K562 (cell line): Measurements from ENCODE around the gene NCF2. TPM values are rescaled to one million over a fixed set of nuclear protein-coding genes. Genes with fewer than 3 reads are reported as not detected.

Source experiments
- CEBPG ChIP-seq, 3 experiments: fragments of 200-800 bp in 1 of 3; sonication (Bioruptor generic) in 1 of 3; sonication (generic) in 1 of 3; formaldehyde crosslinking in 1 of 3; IDR thresholded peaks in 2 of 3; conservative IDR thresholded peaks in 1 of 3; 2 replicates each; pipeline versions ENCODE4 v1.6.1 to v1.8.0; 2016 to 2022; ENCODE audit warnings: missing compliant biosample characterization in 2 of 3, missing genetic modification characterization in 2 of 3, mild to moderate bottlenecking in 1 of 3, missing genetic modification reagents in 1 of 3
- HLTF ChIP-seq: fragments of 450-650 bp; IDR thresholded peaks from 2 replicates; pipeline ENCODE4 v1.6.1; 2016
- NFXL1 ChIP-seq: fragments of 450-650 bp; formaldehyde crosslinking; IDR thresholded peaks from 2 replicates; pipeline ENCODE4 v1.4.0; 2021; ENCODE audit warnings: mild to moderate bottlenecking
- PHB2 ChIP-seq: fragments of 450-650 bp; IDR thresholded peaks from 2 replicates; pipeline ENCODE4 v1.6.1; 2017; ENCODE audit warnings: low read depth
- POLR2AphosphoS5 ChIP-seq: IDR thresholded peaks from 2 replicates; pipeline ENCODE4 v1.6.1; 2011; ENCODE audit warnings: mild to moderate bottlenecking, low read depth, low read length, moderate library complexity; ENCODE audit not compliant: control insufficient read depth, insufficient read depth
- SIN3A ChIP-seq, 2 experiments: fragments of 150-350 bp in 1 of 2; IDR thresholded peaks; 2 replicates each; pipeline ENCODE4 v1.6.1; 2011 to 2016; ENCODE audit warnings: borderline replicate concordance in 2 of 2, low read depth in 2 of 2, low read length in 2 of 2, mild to moderate bottlenecking in 2 of 2, moderate library complexity in 2 of 2; ENCODE audit not compliant: control insufficient read depth in 1 of 2
- SMARCA4 ChIP-seq: fragments of 450-650 bp; IDR thresholded peaks from 2 replicates; pipeline ENCODE4 v1.6.1; 2016
- polyA plus RNA-seq, 8 experiments: library from polyadenylated mRNA; depleted of rRNA in 4 of 8; stranded (reverse) in 5 of 8; unstranded in 3 of 8; fragments of >200 nt; fragmentation: Nextera tagmentation in 2 of 8; fragmentation: Illumina TruSeq in 1 of 8; extraction: Ambion mirVana in 2 of 8; extraction: Trizol in 1 of 8; gene quantifications; 2 replicates each; pipeline versions ENCODE4 v1.2.1 to v1.2.3, GENCODE V29; 2011 to 2014; ENCODE audit warnings: inconsistent platforms in 1 of 8, missing spikeins in 1 of 8
- total RNA-seq, 7 experiments: library from RNA; depleted of rRNA in 6 of 7; stranded (reverse); fragments of >200 nt in 6 of 7; fragmentation: Illumina TruSeq in 2 of 7; extraction: Trizol in 2 of 7; gene quantifications; 2 replicates each; pipeline versions ENCODE4 v1.2.1 to v1.2.3, GENCODE V29; 2011 to 2021; ENCODE audit warnings: low replicate concordance in 1 of 7
- TF ChIP-seq, protein P1 (sequence below): fragments of 250-450 bp; sonication (Bioruptor Pico); IDR thresholded peaks from 2 replicates; pipeline ENCODE4 v1.8.0; 2021; ENCODE audit warnings: moderate library complexity, mild to moderate bottlenecking, inconsistent platforms
- TF ChIP-seq, protein P2 (sequence below): fragments of 450-650 bp; IDR thresholded peaks from 2 replicates; pipeline ENCODE4 v1.6.1; 2016; ENCODE audit warnings: low read depth
- TF ChIP-seq, protein P3 (sequence below): sonication (generic); formaldehyde crosslinking; IDR thresholded peaks from 2 replicates; pipeline ENCODE4 v1.9.0; 2022; ENCODE audit warnings: mild to moderate bottlenecking, missing genetic modification reagents
- TF ChIP-seq, protein P4 (sequence below): fragments of 250-450 bp; sonication (Bioruptor Pico); IDR thresholded peaks from 2 replicates; pipeline ENCODE4 v1.5.0; 2021
- TF ChIP-seq, protein P5 (sequence below): sonication (generic); formaldehyde crosslinking; IDR thresholded peaks from 2 replicates; pipeline ENCODE4 v1.8.1; 2023; ENCODE audit warnings: mild to moderate bottlenecking, missing genetic modification reagents

The NCF2 gene
- total and polyA plus RNA-seq, 9 of the 15 experiments (the other 6 are each of a cell fraction or from before 2014, with no cell fraction given) = 0.07 to 0.54 (median 0.16) TPM; not detected in 3

DNA sequence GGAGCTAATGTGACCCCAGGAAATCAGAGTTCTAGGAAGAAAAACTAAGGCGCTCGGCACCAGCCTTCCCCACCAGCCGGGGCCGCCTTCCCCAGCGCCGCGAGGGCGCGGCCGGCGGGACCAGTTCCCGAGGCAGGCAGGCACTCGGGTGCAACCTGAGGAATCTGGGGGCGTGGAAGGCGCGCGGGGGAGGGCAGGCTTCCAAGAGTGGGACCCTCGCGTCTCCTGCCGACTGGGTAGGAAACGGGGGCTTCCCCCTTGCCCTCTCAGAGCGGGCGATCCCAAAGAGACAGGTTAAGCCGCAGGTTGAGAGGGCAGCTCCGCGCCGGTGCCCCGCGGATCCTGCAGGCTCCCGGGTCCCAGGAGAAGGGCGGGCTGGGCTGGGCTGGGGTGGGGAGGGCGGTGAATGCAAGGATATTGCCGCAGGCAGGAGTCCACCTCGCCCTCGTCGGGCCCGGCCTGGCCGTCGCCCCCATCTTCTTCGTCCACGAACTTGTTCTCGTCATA, 44.9 kb upstream of the NCF2 start (continued):
- TF ChIP-seq, protein P1, sequence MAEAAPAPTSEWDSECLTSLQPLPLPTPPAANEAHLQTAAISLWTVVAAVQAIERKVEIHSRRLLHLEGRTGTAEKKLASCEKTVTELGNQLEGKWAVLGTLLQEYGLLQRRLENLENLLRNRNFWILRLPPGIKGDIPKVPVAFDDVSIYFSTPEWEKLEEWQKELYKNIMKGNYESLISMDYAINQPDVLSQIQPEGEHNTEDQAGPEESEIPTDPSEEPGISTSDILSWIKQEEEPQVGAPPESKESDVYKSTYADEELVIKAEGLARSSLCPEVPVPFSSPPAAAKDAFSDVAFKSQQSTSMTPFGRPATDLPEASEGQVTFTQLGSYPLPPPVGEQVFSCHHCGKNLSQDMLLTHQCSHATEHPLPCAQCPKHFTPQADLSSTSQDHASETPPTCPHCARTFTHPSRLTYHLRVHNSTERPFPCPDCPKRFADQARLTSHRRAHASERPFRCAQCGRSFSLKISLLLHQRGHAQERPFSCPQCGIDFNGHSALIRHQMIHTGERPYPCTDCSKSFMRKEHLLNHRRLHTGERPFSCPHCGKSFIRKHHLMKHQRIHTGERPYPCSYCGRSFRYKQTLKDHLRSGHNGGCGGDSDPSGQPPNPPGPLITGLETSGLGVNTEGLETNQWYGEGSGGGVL (CRISPR knock-in tag) = no peak
- TF ChIP-seq, protein P2, sequence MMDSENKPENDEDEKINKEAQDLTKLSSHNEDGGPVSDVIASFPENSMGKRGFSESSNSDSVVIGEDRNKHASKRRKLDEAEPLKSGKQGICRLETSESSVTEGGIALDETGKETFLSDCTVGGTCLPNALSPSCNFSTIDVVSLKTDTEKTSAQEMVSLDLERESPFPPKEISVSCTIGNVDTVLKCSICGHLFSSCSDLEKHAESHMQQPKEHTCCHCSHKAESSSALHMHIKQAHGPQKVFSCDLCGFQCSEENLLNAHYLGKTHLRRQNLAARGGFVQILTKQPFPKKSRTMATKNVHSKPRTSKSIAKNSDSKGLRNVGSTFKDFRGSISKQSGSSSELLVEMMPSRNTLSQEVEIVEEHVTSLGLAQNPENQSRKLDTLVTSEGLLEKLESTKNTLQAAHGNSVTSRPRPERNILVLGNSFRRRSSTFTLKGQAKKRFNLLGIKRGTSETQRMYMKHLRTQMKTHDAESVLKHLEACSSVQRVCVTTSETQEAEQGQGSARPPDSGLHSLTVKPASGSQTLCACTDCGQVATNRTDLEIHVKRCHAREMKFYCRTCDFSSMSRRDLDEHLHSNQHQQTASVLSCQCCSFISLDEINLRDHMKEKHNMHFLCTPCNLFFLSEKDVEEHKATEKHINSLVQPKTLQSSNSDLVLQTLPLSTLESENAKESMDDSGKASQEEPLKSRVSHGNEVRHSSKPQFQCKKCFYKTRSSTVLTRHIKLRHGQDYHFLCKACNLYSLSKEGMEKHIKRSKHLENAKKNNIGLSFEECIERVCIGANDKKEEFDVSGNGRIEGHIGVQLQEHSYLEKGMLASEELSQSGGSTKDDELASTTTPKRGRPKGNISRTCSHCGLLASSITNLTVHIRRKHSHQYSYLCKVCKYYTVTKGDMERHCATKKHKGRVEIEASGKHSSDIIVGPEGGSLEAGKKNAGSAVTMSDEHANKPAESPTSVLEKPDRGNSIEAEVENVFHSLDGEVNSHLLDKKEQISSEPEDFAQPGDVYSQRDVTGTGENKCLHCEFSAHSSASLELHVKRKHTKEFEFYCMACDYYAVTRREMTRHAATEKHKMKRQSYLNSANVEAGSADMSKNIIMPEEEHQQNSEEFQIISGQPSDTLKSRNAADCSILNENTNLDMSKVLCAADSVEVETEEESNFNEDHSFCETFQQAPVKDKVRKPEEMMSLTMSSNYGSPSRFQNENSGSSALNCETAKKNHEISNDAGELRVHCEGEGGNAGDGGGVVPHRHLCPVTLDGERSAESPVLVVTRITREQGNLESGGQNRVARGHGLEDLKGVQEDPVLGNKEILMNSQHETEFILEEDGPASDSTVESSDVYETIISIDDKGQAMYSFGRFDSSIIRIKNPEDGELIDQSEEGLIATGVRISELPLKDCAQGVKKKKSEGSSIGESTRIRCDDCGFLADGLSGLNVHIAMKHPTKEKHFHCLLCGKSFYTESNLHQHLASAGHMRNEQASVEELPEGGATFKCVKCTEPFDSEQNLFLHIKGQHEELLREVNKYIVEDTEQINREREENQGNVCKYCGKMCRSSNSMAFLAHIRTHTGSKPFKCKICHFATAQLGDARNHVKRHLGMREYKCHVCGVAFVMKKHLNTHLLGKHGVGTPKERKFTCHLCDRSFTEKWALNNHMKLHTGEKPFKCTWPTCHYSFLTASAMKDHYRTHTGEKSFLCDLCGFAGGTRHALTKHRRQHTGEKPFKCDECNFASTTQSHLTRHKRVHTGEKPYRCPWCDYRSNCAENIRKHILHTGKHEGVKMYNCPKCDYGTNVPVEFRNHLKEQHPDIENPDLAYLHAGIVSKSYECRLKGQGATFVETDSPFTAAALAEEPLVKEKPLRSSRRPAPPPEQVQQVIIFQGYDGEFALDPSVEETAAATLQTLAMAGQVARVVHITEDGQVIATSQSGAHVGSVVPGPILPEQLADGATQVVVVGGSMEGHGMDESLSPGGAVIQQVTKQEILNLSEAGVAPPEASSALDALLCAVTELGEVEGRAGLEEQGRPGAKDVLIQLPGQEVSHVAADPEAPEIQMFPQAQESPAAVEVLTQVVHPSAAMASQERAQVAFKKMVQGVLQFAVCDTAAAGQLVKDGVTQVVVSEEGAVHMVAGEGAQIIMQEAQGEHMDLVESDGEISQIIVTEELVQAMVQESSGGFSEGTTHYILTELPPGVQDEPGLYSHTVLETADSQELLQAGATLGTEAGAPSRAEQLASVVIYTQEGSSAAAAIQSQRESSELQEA = no peak
- TF ChIP-seq, protein P3, sequence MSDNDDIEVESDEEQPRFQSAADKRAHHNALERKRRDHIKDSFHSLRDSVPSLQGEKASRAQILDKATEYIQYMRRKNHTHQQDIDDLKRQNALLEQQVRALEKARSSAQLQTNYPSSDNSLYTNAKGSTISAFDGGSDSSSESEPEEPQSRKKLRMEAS = no peak
- TF ChIP-seq, protein P4, sequence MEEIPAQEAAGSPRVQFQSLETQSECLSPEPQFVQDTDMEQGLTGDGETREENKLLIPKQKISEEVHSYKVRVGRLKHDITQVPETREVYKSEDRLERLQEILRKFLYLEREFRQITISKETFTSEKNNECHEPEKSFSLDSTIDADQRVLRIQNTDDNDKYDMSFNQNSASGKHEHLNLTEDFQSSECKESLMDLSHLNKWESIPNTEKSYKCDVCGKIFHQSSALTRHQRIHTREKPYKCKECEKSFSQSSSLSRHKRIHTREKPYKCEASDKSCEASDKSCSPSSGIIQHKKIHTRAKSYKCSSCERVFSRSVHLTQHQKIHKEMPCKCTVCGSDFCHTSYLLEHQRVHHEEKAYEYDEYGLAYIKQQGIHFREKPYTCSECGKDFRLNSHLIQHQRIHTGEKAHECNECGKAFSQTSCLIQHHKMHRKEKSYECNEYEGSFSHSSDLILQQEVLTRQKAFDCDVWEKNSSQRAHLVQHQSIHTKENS = no peak
- TF ChIP-seq SIN3A (IDR thresholded peaks at IDR 0.05; ENCODE audit: borderline replicate concordance in 2 of 2, control insufficient read depth in 1 of 2, low read depth in 2 of 2, low read length in 2 of 2) (0 out of 4 replicates have a peak, but pooled peaks of 1 of the 2 experiments have one; percentile 60), PHB2 (no peak), SMARCA4 (no peak), POLR2AphosphoS5 (no peak), NFXL1 (no peak), CEBPG (CRISPR knock-in tag; IDR thresholded peaks at IDR 0.05) (no peak), CEBPG (tag; conservative IDR thresholded peaks at IDR 0.05 in 1 of 2, IDR thresholded peaks at IDR 0.05 in 1 of 2) (no peak), HLTF (no peak; the same call in 1 of the 2 replicates)
- TF ChIP-seq, protein P5, sequence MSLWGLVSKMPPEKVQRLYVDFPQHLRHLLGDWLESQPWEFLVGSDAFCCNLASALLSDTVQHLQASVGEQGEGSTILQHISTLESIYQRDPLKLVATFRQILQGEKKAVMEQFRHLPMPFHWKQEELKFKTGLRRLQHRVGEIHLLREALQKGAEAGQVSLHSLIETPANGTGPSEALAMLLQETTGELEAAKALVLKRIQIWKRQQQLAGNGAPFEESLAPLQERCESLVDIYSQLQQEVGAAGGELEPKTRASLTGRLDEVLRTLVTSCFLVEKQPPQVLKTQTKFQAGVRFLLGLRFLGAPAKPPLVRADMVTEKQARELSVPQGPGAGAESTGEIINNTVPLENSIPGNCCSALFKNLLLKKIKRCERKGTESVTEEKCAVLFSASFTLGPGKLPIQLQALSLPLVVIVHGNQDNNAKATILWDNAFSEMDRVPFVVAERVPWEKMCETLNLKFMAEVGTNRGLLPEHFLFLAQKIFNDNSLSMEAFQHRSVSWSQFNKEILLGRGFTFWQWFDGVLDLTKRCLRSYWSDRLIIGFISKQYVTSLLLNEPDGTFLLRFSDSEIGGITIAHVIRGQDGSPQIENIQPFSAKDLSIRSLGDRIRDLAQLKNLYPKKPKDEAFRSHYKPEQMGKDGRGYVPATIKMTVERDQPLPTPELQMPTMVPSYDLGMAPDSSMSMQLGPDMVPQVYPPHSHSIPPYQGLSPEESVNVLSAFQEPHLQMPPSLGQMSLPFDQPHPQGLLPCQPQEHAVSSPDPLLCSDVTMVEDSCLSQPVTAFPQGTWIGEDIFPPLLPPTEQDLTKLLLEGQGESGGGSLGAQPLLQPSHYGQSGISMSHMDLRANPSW (CRISPR knock-in tag) = no peak
